Stomach smooth muscle (tissue), 2 donors: ENCODE results near the gene DIAPH3.
"Not testable (repeated sequence)": the region's sequence is repeated elsewhere in the genome, so short reads cannot be mapped to it uniquely, and the experiment has no call there.

Experiments
- H3K27ac ChIP-seq: one replicate; pipeline ENCODE4 v1.7.0; 2013; ENCODE audit warnings: mild to moderate bottlenecking, low read length, inconsistent platforms
- H3K27me3 ChIP-seq, 2 donors: one replicate each; pipeline ENCODE4 v1.7.0; 2013; ENCODE audit warnings: low read length in 2 of 2; ENCODE audit not compliant: insufficient read depth in 2 of 2, control insufficient read depth in 1 of 2
- H3K36me3 ChIP-seq, 2 donors: one replicate each; pipeline ENCODE4 v1.7.0; 2013; ENCODE audit warnings: low read length in 2 of 2; ENCODE audit not compliant: control insufficient read depth in 2 of 2, insufficient read depth in 2 of 2
- H3K4me1 ChIP-seq: one replicate; pipeline ENCODE4 v1.7.0; 2013; ENCODE audit warnings: low read length; ENCODE audit not compliant: control insufficient read depth, insufficient read depth
- H3K4me3 ChIP-seq, 2 donors: one replicate each; pipeline ENCODE4 v1.7.0; 2013; ENCODE audit warnings: low read length in 2 of 2
- H3K9ac ChIP-seq, 2 donors: one replicate each; pipeline ENCODE4 v1.7.0; 2013; ENCODE audit warnings: low read length in 2 of 2, mild to moderate bottlenecking in 1 of 2
- H3K9me3 ChIP-seq, 2 donors: one replicate each; pipeline ENCODE4 v1.7.0; 2013; ENCODE audit warnings: low read length in 2 of 2; ENCODE audit not compliant: control insufficient read depth in 2 of 2
- donor health status: healthy.
- donor health status: Pancreatic carcinoma.

Gene DIAPH3

GRCh38 chr13:60099631-60100420, 63.9 kb downstream of the DIAPH3 start:
- H3K9ac ChIP-seq = no peak overlapping the region
- H3K27ac ChIP-seq = no peak overlapping the region
- H3K27me3 ChIP-seq = no peaks in the 10 kb centered on the region
- no peak overlapping the region for H3K4me3 ChIP-seq
- no peaks in the 10 kb centered on the region for H3K4me1 ChIP-seq
- no peaks in the 10 kb centered on the region for H3K36me3 ChIP-seq
- H3K9me3 ChIP-seq = peaks cover 0 to 3% of the 10 kb centered on the region in 2 donors

DNA sequence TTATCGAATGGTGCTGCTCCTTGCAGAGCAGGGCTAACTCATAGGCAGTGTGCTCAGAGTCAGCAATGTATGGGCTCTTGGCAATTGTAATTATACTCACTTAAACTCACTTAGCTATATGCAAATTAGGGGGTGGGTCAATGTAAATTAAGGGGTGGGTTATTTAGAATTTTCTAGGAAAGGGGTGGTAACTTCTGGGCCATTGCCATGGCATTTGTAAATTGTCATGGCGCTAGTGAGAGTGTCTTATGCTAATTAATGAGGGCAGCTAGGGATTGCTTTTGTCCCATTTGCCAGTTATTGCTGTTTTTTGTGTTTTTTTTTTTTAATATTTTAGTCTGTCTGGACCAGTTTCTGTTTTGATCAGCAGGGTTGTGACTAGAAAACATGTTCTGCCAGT, 68.4 kb downstream of the DIAPH3 start:
- no peak overlapping the region for H3K27ac ChIP-seq

GRCh38 chr13:60094385-60095088, 69.2 kb downstream of the DIAPH3 start:
- H3K4me1 ChIP-seq = no peaks in the 10 kb centered on the region
- no peaks in the 10 kb centered on the region for H3K36me3 ChIP-seq
- H3K4me3 ChIP-seq = no peak overlapping the region
- peaks cover 0 to 3% of the 10 kb centered on the region in 2 donors for H3K9me3 ChIP-seq
- no peaks in the 10 kb centered on the region for H3K27me3 ChIP-seq
- H3K9ac ChIP-seq = no peak overlapping the region
- H3K27ac ChIP-seq = no peak overlapping the region

More for the DNA sequence above, 68.4 kb downstream of the DIAPH3 start:
- no peak overlapping the region for H3K4me3 ChIP-seq
- no peaks in the 10 kb centered on the region for H3K4me1 ChIP-seq
- peaks cover 0 to 3% of the 10 kb centered on the region in 2 donors for H3K9me3 ChIP-seq
- no peaks in the 10 kb centered on the region for H3K36me3 ChIP-seq
- no peak overlapping the region for H3K9ac ChIP-seq
- no peaks in the 10 kb centered on the region for H3K27me3 ChIP-seq

- Histone ChIP-seq H3K27me3 (no peaks in the 10 kb centered on the region), H3K4me1 (no peaks in the 10 kb centered on the region), H3K9me3 (peaks cover 0 to 3% of the 10 kb centered on the region in 2 donors), H3K27ac (no peak overlapping the region), H3K9ac (no peak overlapping the region), H3K36me3 (no peaks in the 10 kb centered on the region), H3K4me3 (no peak overlapping the region)
Observed at GRCh38 chr13:60093425-60094019, 70.2 kb downstream of the DIAPH3 start.

DNA sequence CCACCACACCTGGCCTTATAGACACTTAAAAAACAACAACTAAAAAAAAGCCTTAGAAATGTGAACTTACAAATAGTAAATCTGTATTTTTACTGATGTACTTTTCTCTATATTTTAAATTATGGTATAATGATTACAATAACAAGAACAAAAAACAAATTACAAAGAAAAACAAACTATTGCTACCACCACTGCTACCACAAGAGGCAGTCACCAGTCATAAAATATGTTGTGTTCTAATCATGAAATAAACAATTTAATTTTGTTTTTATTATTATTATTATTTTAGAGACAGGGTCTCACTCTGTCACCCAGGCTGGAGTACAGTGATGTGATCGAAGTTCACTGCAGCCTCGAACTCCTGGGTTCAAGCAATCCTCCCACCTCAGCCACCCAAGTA, 72.2 kb downstream of the DIAPH3 start:
- H3K9me3 ChIP-seq = no peaks in the 10 kb centered on the region
- H3K9ac ChIP-seq = no peak overlapping the region
- H3K4me1 ChIP-seq = no peaks in the 10 kb centered on the region
- H3K4me3 ChIP-seq = no peak overlapping the region
- no peak overlapping the region for H3K27ac ChIP-seq
- no peaks in the 10 kb centered on the region for H3K27me3 ChIP-seq
- no peaks in the 10 kb centered on the region for H3K36me3 ChIP-seq

DNA sequence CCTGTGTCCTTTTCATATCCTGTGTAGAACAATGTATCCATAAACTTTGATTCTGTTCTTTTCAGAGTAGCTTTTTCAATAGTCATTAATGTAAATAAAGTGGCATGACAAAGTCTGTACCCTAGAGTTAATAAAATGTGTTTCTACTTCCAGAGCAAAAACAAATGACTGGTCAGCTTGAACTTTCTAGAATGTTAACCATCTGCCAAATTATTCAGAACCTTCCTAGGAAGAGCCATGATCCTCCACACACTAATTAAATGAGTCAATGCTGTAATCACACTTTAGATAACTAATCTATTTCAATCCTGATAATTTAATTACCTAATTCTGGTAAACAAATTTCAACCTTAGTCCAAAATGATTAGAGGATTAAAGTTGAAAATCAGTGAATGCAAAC, 73.2 kb downstream of the DIAPH3 start:
- Histone ChIP-seq H3K9ac (no peak overlapping the region), H3K27ac (no peak overlapping the region), H3K36me3 (no peaks in the 10 kb centered on the region), H3K9me3 (no peaks in the 10 kb centered on the region), H3K4me1 (no peaks in the 10 kb centered on the region), H3K27me3 (no peaks in the 10 kb centered on the region), H3K4me3 (no peak overlapping the region)

GRCh38 chr13:60083780-60084179, 79.9 kb downstream of the DIAPH3 start:
- H3K4me1 ChIP-seq, H3K9ac ChIP-seq, H3K9me3 ChIP-seq, H3K27me3 ChIP-seq, H3K27ac ChIP-seq, H3K36me3 ChIP-seq, H3K4me3 ChIP-seq: not testable (repeated sequence)

DNA sequence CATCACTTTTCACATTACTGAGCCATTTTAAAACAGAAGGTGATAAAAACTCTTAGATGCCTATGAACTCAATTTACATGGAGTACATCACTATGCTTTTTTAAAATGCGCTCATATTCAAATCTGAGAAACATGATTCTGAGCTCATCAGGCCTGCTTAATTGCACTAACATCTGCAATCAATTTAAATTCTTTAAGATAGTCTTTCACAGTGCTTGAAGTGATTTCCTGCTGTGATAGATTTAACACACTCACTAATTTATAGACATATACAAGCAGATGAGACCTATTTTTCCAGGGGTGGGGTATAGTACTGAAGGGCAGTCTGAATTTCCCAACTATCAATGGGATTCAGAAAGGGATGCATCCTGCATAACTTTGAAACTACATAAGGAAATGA, 82.9 kb downstream of the DIAPH3 start:
- Histone ChIP-seq H3K27ac (no peak overlapping the region), H3K9ac (no peak overlapping the region), H3K36me3 (no peaks in the 10 kb centered on the region), H3K4me1 (no peaks in the 10 kb centered on the region), H3K9me3 (peaks cover 0 to 4% of the 10 kb centered on the region in 2 donors), H3K27me3 (no peaks in the 10 kb centered on the region), H3K4me3 (no peak overlapping the region)

DNA sequence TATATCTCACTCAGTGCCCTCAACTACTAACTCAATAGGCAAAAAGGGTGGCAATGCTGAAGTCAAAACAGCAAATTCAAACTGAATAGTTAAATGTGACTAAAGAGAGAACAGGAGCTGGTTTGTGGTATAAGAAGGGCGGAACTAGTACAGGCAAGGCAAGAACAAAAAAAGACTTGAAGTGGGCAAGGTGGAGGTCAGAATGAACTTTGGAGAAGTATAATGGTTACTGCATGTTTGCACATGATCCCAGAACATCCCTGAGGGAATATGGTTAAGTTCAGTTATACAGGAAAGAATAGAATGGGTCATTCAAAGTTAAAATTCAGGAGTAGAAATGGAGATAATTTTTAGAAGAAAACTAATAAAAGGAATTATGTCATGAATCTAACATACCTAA, 85.5 kb downstream of the DIAPH3 start:
- H3K9me3 ChIP-seq = peaks cover 0 to 4% of the 10 kb centered on the region in 2 donors
- H3K4me1 ChIP-seq = no peaks in the 10 kb centered on the region
- H3K4me3 ChIP-seq = no peak overlapping the region
- no peaks in the 10 kb centered on the region for H3K27me3 ChIP-seq
- no peak overlapping the region for H3K9ac ChIP-seq
- no peaks in the 10 kb centered on the region for H3K36me3 ChIP-seq
- no peak overlapping the region for H3K27ac ChIP-seq

GRCh38 chr13:60075850-60076249, 87.9 kb downstream of the DIAPH3 start:
- no peak overlapping the region for H3K9ac ChIP-seq
- H3K36me3 ChIP-seq = no peaks in the 10 kb centered on the region
- H3K27ac ChIP-seq = no peak overlapping the region
- H3K4me1 ChIP-seq = no peaks in the 10 kb centered on the region
- no peaks in the 10 kb centered on the region for H3K27me3 ChIP-seq
- H3K4me3 ChIP-seq = no peak overlapping the region
- H3K9me3 ChIP-seq = no peaks in the 10 kb centered on the region

- H3K4me1 ChIP-seq = no peaks in the 10 kb centered on the region
- H3K9ac ChIP-seq = no peak overlapping the region
- H3K36me3 ChIP-seq = no peaks in the 10 kb centered on the region
- H3K27me3 ChIP-seq = no peaks in the 10 kb centered on the region
- H3K4me3 ChIP-seq = no peak overlapping the region
- H3K9me3 ChIP-seq = no peaks in the 10 kb centered on the region
- no peak overlapping the region for H3K27ac ChIP-seq
Observed at GRCh38 chr13:60074397-60074796, 89.3 kb downstream of the DIAPH3 start.
